ENCODE measurements around the gene MAT2B.

The MAT2B gene

DNA sequence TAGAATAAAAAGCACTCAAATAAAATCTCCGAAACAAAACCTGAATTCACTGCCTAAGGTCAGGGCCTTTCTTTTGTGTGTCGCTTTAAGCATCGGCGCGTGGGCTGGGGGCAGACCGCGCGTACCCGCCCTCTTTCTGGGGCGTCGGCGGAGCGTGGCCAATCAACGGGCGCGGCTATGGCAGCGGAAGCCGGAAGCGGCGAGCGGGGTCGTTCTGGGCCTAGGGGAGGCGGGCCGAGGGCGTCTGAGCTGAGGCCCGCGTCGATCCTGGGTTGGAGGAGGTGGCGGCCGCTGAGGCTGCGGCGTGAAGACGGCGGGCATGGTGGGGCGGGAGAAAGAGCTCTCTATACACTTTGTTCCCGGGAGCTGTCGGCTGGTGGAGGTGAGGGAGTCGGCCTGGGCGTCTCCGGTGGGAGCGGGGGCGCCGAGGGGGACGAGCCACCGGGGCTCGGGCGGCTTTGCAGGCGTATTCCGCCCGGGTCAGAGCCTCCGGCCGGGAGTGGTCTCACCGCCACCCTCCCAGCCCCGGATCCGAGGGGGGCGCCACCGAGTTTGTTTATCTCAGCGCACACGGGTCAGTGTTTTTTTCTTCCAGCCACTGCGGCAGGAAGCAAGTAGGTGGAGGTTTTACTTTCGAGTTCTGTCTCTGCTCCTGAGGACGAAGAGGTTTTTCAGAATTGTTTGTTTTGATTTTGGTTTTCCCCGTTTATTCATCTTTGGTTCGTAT is at the start of gene MAT2B:
TSS of gene MAT2B (plus strand) at position 252 of the 727 bp plus-strand sequence. CDS start at position 320, 68 bp downstream.
- peak; percentile 94 for DNase-seq (ENCODE audit: low spot score)

DNA sequence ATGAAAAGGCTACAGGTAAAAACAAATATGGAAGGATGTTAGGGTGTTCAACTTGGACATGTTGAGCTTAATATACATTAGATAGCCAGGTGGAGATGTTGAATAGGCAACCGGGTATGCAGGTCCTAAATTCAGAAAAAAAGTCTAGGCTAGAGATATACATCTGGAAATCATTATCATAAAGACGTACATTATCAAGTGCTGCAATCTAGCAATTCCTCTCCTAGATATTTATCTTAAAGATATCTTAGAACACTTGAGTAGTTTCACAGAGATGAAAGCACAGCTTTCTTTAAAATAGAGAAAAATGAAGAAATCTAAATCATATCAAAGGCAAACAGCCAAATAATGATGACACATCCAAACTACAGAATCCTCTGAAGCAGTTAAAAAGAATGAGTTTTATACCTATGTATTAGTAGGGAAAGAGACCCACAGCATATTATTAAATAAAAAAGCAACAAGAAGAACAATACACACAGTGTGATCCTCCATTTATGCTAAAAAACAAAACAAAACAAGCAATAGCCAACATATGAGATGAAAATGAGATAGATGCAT is 49.3 kb upstream of the MAT2B start:
- DNase-seq (ENCODE audit: low spot score) = no peak

DNA sequence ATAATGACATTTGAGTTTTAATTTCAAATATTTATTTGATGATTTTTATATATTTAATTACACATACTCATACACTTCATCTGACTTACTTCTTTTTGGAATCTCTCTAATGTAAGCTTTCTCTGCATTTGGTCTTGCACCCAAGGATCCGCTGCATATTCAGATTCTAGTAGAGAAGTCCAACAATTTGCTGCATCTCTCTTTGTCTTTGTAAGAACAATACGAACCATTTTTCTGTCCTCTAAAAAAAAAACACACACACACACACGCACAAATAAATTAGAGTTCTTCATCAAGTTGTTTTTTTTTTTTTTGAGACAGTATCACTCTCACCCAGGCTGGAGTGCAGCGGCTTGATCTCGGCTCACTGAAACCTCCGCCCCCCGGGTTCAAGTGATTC is 48.6 kb upstream of the MAT2B start:
- DNase-seq (ENCODE audit: low spot score) = no peak

DNA sequence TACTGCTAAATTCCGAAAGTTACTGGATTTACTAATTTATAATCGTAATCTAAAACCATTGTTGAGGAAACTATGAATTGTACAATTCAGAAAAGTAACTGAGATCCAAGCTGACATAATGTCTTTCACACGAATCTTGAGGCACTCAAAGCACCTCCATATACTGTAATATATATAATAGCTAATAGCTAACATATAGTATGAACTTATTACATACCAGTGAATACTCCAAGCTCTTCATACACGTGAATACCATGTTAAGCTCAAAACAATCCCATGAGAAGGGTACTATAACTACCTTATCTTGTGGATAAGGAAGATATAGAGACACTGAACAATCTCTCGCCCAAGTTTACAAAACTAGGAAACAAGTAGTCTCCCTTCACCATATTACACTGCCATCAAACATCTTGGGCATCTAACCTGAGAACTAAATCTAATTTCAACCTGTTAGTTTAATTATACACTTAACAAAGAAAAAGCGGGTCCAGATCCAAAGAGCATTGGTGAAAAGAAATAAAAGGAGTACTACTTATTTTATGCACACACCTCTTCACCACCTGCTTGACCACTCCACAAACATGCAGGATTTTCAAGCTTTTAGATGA is 46.5 kb upstream of the MAT2B start:
- DNase-seq (ENCODE audit: low spot score) = peak; percentile 30

DNA sequence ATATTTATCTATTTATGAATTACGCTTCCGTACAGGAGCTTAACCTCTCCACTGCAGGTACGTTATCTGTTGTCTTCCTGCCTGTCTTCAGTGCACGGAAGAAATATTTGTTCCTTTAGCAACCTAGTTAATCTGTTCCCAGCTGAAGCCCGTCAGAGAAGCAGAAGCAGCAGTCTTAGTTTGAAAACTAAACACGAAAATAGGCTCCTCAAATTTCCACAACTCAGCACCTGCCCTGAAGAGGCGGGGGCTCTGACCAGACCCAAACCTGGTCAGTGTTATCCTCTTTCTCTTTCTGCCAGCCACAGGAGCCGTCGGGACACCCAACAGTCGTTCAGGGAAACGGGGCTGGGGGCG is 46.0 kb upstream of the MAT2B start:
- DNase-seq (ENCODE audit: low spot score) = no peak

DNA sequence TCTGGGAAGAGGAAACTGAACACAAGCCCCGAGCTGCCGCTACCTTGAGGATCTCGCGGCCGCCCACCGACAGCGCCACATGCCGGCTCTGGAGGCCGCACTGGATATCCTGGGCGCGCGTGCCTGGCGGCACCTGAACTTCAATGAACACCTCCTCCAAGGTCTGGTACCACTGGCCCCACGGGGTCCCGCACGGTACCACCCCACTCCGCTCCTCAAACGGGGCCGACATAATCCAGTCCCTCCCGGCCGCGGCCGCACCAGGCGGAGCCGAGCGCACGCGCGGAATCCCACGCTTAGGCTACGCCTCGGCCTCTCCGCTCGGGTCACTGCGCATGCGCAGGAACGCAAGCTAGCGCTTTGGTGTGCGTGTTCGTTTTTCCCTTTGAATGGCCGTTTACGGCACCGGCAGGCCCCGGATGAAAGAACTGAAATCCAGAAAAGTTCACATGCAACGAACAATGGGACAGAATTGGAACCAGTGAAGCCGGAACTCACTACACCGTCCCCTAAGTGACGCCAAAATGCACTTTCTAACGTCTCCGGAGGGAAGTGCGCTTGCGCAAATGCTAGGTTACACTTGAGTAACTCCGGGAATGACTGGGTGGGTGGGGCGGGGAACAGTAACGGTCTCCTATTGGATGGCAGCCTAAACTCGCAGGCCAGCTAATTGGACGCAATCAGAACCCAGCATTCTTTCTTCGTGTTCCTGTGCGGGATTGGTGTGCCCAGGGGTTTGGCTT is 45.4 kb upstream of the MAT2B start, which contains the start of gene NUDCD2:
TSS of gene NUDCD2 (minus strand) at position 284 of the 743 bp plus-strand sequence. CDS start at position 232, 52 bp downstream.
- peak; percentile 98 for DNase-seq (ENCODE audit: low spot score)

DNA sequence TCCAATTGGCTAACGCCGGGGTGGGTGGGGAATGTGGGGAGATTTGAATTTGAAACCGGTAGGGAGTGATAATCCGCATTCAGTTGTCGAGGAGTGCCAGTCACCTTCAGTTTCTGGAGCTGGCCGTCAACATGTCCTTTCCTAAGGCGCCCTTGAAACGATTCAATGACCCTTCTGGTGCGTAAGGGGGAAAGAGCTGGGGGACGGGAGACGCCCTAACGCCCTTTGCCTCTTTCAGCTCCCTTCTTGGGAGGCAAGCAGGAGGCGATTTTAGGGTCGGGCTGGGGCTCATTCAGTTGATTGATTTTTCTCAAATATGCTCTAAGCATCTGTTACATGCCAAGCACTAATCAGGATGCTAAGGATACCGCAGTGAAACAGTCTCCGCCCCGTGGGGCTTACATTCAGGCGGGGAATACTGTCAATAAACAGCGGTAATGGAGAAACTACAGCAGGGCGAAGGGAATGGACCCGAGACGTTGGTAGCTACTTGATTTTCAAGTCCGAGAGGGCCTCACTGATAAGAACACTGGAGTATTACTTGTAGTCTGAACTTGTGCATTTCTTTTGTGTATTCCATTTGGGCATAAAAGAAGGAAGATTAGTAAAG is 44.8 kb upstream of the MAT2B start, which contains the start of gene HMMR:
TSS of gene HMMR (plus strand) at position 71 of the 610 bp plus-strand sequence. CDS start at position 132, 61 bp downstream.
- DNase-seq (ENCODE audit: low spot score) = peak; percentile 47

DNA sequence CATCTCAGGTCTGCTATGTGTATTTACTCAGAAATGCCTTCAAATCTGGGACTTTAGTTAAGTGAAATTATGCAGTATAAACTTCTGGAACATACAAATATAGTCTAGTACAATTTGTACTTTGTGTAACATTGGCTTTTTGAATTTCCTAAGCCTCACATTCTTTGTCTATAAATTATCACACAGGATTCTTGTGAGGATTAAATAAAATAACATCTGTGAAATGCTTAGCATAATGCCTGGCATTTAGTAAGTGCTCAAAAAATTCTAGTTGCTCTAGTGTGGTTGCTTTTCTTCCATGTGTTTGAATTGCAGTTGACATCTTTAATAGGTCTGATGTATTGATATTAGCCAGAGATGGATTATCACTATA is 42.4 kb upstream of the MAT2B start:
- DNase-seq (ENCODE audit: low spot score) = no peak

DNA sequence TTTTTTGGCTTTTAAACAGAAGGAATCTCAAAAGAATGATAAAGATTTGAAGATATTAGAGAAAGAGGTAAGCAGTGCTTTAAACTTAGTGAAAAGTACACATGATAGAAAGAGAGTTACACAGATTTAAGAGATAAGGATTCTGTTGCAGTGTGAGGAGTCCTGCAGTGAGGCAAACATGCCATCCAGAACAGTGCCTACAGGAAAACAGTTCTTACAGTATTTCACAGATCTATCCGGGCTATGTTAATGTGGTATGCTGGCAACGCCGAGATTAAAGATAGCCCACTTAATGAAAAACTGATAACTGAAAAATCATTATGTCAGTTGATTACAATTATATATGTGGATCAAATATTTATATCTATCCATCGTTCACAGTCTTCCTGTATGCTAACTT is 37.7 kb upstream of the MAT2B start:
- no peak for DNase-seq (ENCODE audit: low spot score)

DNA sequence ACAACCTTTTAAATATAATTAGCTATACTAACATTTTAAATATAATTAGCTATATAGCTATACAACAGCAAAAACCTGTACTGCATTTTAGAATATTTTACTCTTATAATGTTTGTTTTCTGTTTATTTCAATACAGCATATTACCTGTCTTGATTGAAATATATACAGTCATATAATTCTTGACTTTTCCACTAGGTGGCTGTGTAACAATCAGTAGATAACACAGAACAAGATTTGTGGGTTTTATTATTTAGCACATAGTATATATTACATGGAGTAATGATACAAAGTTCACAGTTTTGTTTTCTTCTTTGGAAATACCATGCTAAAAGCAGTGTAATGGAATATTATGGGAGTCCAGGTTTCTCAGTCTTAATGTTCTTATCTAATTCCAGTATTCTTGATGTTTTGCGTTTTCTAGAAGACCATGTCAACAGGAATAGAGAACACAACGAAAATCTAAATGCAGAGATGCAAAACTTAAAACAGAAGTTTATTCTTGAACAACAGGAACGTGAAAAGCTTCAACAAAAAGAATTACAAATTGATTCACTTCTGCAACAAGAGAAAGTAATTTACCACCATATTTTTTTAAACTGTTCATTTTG is 31.7 kb upstream of the MAT2B start:
- DNase-seq (ENCODE audit: low spot score) = peak; percentile 20

DNA sequence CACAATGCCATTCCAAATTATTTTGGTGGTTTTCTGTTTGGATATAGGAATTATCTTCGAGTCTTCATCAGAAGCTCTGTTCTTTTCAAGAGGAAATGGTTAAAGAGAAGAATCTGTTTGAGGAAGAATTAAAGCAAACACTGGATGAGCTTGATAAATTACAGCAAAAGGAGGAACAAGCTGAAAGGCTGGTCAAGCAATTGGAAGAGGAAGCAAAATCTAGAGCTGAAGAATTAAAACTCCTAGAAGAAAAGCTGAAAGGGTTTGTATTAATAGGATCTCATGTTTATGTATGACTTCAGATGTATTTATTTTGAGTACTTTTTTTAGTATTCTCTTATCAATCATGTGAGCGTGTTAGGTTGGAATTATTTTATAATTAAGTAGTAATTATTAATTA is 30.0 kb upstream of the MAT2B start:
- DNase-seq (ENCODE audit: low spot score) = no peak

DNA sequence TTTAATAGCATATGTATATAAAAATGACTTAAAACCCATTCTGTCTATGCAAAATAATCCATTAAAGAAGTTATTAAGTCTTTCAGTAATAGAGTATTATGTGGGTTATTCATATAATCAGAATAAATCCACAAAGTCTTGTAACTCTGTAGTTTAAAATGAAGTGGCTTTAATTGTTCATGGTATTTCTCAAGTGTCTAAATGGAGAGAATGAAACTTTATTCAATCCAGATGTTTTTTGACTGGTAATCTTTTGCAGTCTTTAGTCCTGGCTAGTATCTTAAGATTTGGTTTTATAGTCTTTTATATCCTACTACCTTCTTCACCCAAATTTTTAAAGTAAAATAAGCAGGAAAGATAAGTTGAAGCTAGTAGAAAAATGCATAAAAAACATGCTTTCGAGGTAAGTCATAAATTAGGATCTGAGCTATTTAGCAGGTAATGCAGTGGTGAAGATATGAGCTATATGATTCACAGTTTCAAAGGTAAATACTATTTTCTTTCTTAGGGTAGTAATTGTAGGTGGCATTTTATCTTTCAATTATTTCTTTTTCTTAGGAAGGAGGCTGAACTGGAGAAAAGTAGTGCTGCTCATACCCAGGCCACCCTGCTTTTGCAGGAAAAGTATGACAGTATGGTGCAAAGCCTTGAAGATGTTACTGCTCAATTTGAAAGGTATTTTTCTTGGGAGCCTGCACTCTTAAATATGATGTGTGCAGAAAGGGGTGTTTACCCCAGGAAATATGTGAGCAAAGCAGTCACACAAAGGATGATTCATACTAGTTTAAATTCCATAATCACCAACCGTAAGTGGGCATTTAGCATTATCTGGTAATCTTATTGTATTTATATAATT is 27.1 kb upstream of the MAT2B start:
- DNase-seq (ENCODE audit: low spot score) = no peak

DNA sequence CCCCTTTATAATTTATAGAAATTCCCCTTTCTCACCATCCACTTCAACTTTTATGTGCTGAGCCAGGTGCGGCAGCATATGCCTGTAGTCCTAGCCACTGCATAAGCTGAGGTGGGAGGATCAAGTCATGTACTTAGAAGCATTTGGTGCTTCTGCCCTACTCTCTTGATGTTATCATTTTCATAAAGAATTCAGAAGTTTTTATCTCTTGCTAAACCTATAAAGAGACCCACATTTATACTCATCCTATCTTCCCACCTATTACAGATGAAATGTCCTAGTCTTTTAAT is 26.5 kb upstream of the MAT2B start:
- no peak for DNase-seq (ENCODE audit: low spot score)

DNA sequence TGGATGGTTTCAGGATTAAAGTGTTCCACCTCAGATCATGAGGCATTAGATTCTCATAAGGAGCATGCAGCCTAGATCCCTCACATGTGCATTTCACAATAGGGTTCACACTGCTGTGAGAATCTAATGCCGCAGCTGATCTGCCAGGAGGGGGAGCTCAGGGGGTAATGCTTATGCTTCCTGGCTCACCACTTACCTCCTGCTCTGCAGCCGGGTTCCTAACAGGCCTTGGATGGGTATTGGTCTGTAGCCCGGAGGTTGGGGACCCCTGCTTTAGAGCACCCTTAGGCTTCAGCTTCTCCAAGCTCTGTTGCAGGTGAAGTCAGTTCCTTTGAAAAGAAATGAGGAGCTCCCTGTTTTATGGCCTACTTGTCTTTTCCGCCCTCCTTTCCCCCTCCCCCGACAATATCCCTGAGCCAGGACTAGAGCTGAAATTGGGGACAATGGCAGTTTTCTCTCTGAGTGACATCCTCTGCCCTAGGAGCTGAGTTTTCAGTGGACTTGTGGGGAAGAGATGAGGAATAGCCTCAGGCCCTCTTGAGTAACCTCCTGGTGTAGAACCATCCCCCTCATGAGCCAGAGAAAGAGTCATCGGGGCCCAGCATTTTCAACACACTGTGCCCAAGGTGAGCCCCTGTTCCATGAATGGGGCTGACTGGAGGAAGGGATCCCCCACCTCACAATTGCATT is 16.2 kb upstream of the MAT2B start:
- peak; percentile 8 for DNase-seq (ENCODE audit: low spot score)

DNA sequence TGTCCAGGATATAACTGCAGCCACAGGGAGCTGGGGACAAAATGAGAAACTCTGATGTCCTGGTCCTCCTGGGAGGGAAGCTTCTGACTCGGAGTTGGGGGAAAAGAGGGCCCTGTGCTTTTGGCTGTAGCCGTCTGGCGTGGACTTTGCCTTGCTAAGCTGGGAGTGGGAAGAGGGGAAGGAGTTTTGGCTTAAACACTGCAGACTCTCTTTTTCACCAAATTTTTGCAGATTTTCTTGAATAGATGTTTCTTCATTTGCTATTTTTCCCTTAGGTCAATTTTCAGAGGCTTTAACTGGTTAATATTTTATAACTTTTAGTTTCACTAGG is 15.7 kb upstream of the MAT2B start:
- DNase-seq (ENCODE audit: low spot score) = no peak

DNA sequence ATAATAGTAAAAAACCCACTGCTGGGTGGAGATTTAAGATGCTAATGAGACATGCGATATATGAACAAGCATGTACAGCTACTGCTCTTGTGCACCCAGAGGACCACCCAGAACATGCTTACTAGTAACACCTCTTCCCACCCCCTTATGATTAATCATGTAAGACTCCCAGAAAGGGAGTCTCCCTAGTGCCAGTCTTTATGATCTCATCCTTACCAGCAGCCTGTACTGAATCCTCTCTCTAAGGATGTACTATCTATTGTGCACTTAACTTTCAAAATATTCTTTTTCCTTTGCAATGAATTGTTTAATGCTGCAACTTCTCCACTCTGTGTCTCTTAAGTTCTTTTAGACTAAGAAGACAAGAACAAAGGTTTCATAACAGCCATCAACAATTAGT is 9.1 kb upstream of the MAT2B start:
- no peak for DNase-seq (ENCODE audit: low spot score)

DNA sequence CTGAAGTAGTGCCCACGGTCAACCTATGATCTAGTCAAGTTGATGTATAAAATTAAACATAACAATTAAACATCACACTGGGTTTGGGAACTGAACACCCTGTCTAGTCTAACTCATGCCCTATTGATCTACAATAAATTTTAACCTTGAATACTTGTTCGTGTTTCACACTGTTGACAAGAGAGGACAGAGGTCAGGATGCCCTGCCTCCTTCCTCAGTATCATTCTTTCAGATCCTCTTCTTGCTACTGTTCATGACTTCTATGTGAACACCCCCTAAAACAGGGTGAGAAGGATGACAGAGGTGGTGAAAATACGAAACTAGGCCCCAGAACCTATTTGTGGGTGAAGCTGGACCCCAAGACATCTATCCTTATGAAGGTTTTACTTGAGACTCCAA is 8.1 kb upstream of the MAT2B start:
- no peak for DNase-seq (ENCODE audit: low spot score)

DNA sequence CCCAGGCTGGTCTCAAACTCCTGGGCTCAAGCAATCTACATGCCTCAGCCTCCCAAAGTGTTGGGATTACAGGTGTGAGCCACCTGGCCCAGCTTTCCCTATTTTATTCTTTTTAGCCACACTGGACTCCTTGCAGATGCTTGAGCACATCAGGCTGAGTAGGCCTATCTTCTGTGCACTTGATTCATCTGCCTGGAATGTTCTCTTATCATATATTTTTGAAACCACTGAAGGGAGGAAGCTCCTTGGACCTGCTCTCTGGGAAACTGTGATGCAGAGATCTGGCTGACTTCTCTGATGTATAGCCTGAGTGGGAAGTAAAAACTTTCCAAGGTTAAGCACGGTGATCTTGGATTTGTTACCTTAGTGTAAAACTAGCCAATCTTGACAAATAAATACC is 6.5 kb upstream of the MAT2B start:
- DNase-seq (ENCODE audit: low spot score) = no peak

DNA sequence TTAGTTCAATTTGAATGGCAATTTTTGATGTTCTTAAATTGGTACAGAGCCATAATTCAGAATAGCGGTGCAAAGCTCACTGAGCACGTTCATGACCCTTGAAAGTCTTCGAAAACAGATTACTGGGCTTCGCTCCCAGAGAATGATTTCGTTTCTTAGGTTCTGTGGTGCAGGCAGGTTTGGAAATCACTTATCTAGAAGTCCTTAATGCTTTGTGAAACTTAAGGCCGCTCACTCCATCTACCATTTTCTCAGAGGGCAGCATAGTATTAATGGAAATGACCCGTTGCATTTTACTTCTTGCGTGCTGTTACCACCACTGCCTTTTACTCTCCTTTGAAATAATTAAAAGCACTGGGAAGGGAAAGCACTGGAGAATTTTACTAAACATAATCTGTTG is 2.9 kb upstream of the MAT2B start:
- no peak for DNase-seq (ENCODE audit: low spot score)
